ENCODE results near the gene OGG1.
"Not testable (repeated sequence)": the region's sequence is repeated elsewhere in the genome, so short reads cannot be mapped to it uniquely, and the experiment has no call there.

Gene OGG1

GRCh38 chr3:9765865-9766264 is 16.1 kb downstream of the OGG1 start:
- DNase-seq (ENCODE audit: low spot score) = no peak

GRCh38 chr3:9767418-9767817 is 17.7 kb downstream of the OGG1 start:
- no peak for DNase-seq (ENCODE audit: low spot score)

- no peak for DNase-seq (ENCODE audit: low spot score)
Observed at GRCh38 chr3:9768141-9768775, 18.5 kb downstream of the OGG1 start.

- DNase-seq (ENCODE audit: low spot score) = no peak
Observed at GRCh38 chr3:9769012-9769411, 19.3 kb downstream of the OGG1 start.

- DNase-seq (ENCODE audit: low spot score) = no peak
Observed at GRCh38 chr3:9769426-9770275, 19.9 kb downstream of the OGG1 start, which contains the start of gene CAMK1. Gene CAMK1, minus strand, starts transcription at chr3:9769947. Its CDS starts 2,198 bp downstream, at chr3:9767749.

GRCh38 chr3:9770276-9770812 is 20.6 kb downstream of the OGG1 start:
- no peak for DNase-seq (ENCODE audit: low spot score)

GRCh38 chr3:9771007-9771406 is 21.3 kb downstream of the OGG1 start:
- DNase-seq (ENCODE audit: low spot score) = not testable (repeated sequence)

- DNase-seq (ENCODE audit: low spot score) = no peak
Observed at GRCh38 chr3:9776896-9777693, 27.3 kb downstream of the OGG1 start.

GRCh38 chr3:9777694-9778021 is 27.9 kb downstream of the OGG1 start:
- DNase-seq (ENCODE audit: low spot score) = no peak

GRCh38 chr3:9778143-9779074 is 28.7 kb downstream of the OGG1 start:
- no peak for DNase-seq (ENCODE audit: low spot score)

- no peak for DNase-seq (ENCODE audit: low spot score)
Observed at GRCh38 chr3:9779075-9779593, 29.4 kb downstream of the OGG1 start.

- no peak for DNase-seq (ENCODE audit: low spot score)
Observed at GRCh38 chr3:9779721-9780457, 30.1 kb downstream of the OGG1 start.

- no peak for DNase-seq (ENCODE audit: low spot score)
Observed at GRCh38 chr3:9780458-9780812, 30.7 kb downstream of the OGG1 start.

GRCh38 chr3:9780910-9781309 is 31.2 kb downstream of the OGG1 start:
- DNase-seq (ENCODE audit: low spot score) = no peak

- DNase-seq (ENCODE audit: low spot score) = no peak
Observed at GRCh38 chr3:9781551-9781950, 31.8 kb downstream of the OGG1 start.

GRCh38 chr3:9781978-9782603 is 32.3 kb downstream of the OGG1 start:
- DNase-seq (ENCODE audit: low spot score) = no peak

- DNase-seq (ENCODE audit: low spot score) = no peak
Observed at GRCh38 chr3:9782770-9783169, 33.0 kb downstream of the OGG1 start.

GRCh38 chr3:9783954-9784353 is 34.2 kb downstream of the OGG1 start:
- no peak for DNase-seq (ENCODE audit: low spot score)

GRCh38 chr3:9784965-9785364 is 35.2 kb downstream of the OGG1 start:
- no peak for DNase-seq (ENCODE audit: low spot score)

GRCh38 chr3:9785602-9786001 is 35.9 kb downstream of the OGG1 start:
- no peak for DNase-seq (ENCODE audit: low spot score)
